Large intestine (tissue), 3 donors: ENCODE measurements around the gene RIPPLY2. TPM values are rescaled to one million over a fixed set of nuclear protein-coding genes. Genes with fewer than 3 reads are reported as not detected.

Source experiments
- DNase-seq, 2 donors: peaks; one replicate each; pipeline versions ENCODE4 v3.0.0 to v3.0.0-alpha.2; 2013
- H3K27ac ChIP-seq: one replicate; pipeline ENCODE4 v1.5.1; 2013; ENCODE audit warnings: low read length
- H3K27me3 ChIP-seq: 2 replicates; pipeline ENCODE4 v1.6.1; 2013; ENCODE audit warnings: low read length; ENCODE audit not compliant: control insufficient read depth, insufficient read depth
- H3K36me3 ChIP-seq: 2 replicates; pipeline ENCODE4 v1.6.1; 2013; ENCODE audit warnings: low read length; ENCODE audit not compliant: control insufficient read depth, insufficient read depth
- H3K4me1 ChIP-seq: one replicate; pipeline ENCODE4 v1.6.1; 2013; ENCODE audit warnings: low read length; ENCODE audit not compliant: control insufficient read depth, insufficient read depth
- H3K4me3 ChIP-seq: one replicate; pipeline ENCODE4 v1.5.1; 2013; ENCODE audit warnings: low read length
- H3K9me3 ChIP-seq: one replicate; pipeline ENCODE4 v1.6.1; 2013; ENCODE audit warnings: mild to moderate bottlenecking, low read depth, low read length, moderate library complexity; ENCODE audit not compliant: control insufficient read depth
- WGBS: methylation state at CpG from one replicate; pipeline ENCODE4 v1.1.5; 2013; ENCODE audit warnings: low lambda C conversion rate; ENCODE audit not compliant: insufficient coverage; 5-methylcytosine and 5-hydroxymethylcytosine counted together
- polyA plus RNA-seq: library from polyadenylated mRNA; unstranded; fragments of 120-200 nt; gene quantifications from one replicate; pipeline ENCODE4 v1.2.1, GENCODE V29; 2013

Gene RIPPLY2
- polyA plus RNA-seq, 1 donor, result 0.88 TPM

- DNase-seq, result no peak
- H3K27ac ChIP-seq, result no peak overlapping the region
- H3K9me3 ChIP-seq, result no peaks in the 10 kb centered on the region
- WGBS, result no CpG with 5 or more reads among the region's 2 CpGs
- no peaks in the 10 kb centered on the region for H3K36me3 ChIP-seq
- no peaks in the 10 kb centered on the region for H3K4me1 ChIP-seq
- no peaks in the 10 kb centered on the region for H3K27me3 ChIP-seq
- no peak overlapping the region for H3K4me3 ChIP-seq
Measured at GRCh38 chr6:83827050-83827449, 26.1 kb upstream of the RIPPLY2 start.

GRCh38 chr6:83838727-83839126 lies 14.4 kb upstream of the RIPPLY2 start:
- H3K27me3 ChIP-seq, result no peaks in the 10 kb centered on the region
- no peak overlapping the region for H3K4me3 ChIP-seq
- no peaks in the 10 kb centered on the region for H3K4me1 ChIP-seq
- DNase-seq, result no peak
- H3K36me3 ChIP-seq, result no peaks in the 10 kb centered on the region
- H3K27ac ChIP-seq, result no peak overlapping the region
- WGBS, result 89% methylated on average over 3 of the region's 6 CpGs
- no peaks in the 10 kb centered on the region for H3K9me3 ChIP-seq

- Histone ChIP-seq H3K9me3 (no peaks in the 10 kb centered on the region), H3K36me3 (no peaks in the 10 kb centered on the region), H3K4me1 (no peaks in the 10 kb centered on the region), H3K27me3 (no peaks in the 10 kb centered on the region), H3K27ac (no peak overlapping the region), H3K4me3 (no peak overlapping the region)
- no peak for DNase-seq
- WGBS, result 92% methylated on average over 2 of the region's 3 CpGs
Measured at GRCh38 chr6:83844170-83844569, 9.0 kb upstream of the RIPPLY2 start.

GRCh38 chr6:83846291-83846690 lies 6.9 kb upstream of the RIPPLY2 start:
- DNase-seq, result no peak
- WGBS, result no CpG with 5 or more reads among the region's 1 CpG
- no peak overlapping the region for H3K27ac ChIP-seq
- no peaks in the 10 kb centered on the region for H3K36me3 ChIP-seq
- H3K4me3 ChIP-seq, result no peak overlapping the region
- no peaks in the 10 kb centered on the region for H3K4me1 ChIP-seq
- peaks cover 8% of the 10 kb centered on the region for H3K27me3 ChIP-seq
- no peaks in the 10 kb centered on the region for H3K9me3 ChIP-seq

GRCh38 chr6:83847179-83847578 lies 6.0 kb upstream of the RIPPLY2 start:
- Histone ChIP-seq H3K36me3 (no peaks in the 10 kb centered on the region), H3K4me1 (no peaks in the 10 kb centered on the region), H3K27me3 (peaks cover 12% of the 10 kb centered on the region), H3K9me3 (no peaks in the 10 kb centered on the region), H3K27ac (no peak overlapping the region), H3K4me3 (no peak overlapping the region)
- no peak for DNase-seq

GRCh38 chr6:83849127-83849526 lies 4.0 kb upstream of the RIPPLY2 start:
- Histone ChIP-seq H3K4me1 (peaks cover 2% of the 10 kb centered on the region), H3K36me3 (no peaks in the 10 kb centered on the region), H3K27ac (no peak overlapping the region), H3K27me3 (peaks cover 31% of the 10 kb centered on the region), H3K4me3 (no peak overlapping the region), H3K9me3 (no peaks in the 10 kb centered on the region)
- WGBS, result 77% methylated on average over 2 of the region's 2 CpGs
- no peak for DNase-seq

- no peak overlapping the region for H3K27ac ChIP-seq
- no peaks in the 10 kb centered on the region for H3K36me3 ChIP-seq
- no peaks in the 10 kb centered on the region for H3K9me3 ChIP-seq
- DNase-seq, result no peak
- H3K27me3 ChIP-seq, result peaks cover 35% of the 10 kb centered on the region
- H3K4me1 ChIP-seq, result peaks cover 2% of the 10 kb centered on the region
- H3K4me3 ChIP-seq, result no peak overlapping the region
- WGBS, result 80% methylated on average over 1 of the region's 3 CpGs
Measured at GRCh38 chr6:83849610-83850009, 3.5 kb upstream of the RIPPLY2 start.

GRCh38 chr6:83852528-83853177 lies 507 bp upstream of the RIPPLY2 start:
- WGBS, result 20% methylated on average over 1 of the region's 16 CpGs
- H3K36me3 ChIP-seq, result no peaks in the 10 kb centered on the region
- peaks cover 47% of the 10 kb centered on the region for H3K27me3 ChIP-seq
- H3K9me3 ChIP-seq, result no peaks in the 10 kb centered on the region
- H3K27ac ChIP-seq, result no peak overlapping the region
- peaks cover 2% of the 10 kb centered on the region for H3K4me1 ChIP-seq
- peak overlapping the region; percentile 26 for H3K4me3 ChIP-seq
- no peak for DNase-seq

- H3K27me3 ChIP-seq, result peaks cover 47% of the 10 kb centered on the region
- H3K9me3 ChIP-seq, result no peaks in the 10 kb centered on the region
- WGBS, result 20% methylated on average over 1 of the region's 18 CpGs
- DNase-seq, result no peak
- no peaks in the 10 kb centered on the region for H3K36me3 ChIP-seq
- H3K4me3 ChIP-seq, result peak overlapping the region; percentile 17
- peaks cover 2% of the 10 kb centered on the region for H3K4me1 ChIP-seq
- no peak overlapping the region for H3K27ac ChIP-seq
Measured at GRCh38 chr6:83854001-83854501, 891 bp downstream of the RIPPLY2 start.

- WGBS, result 73% methylated on average over 3 of the region's 5 CpGs
- no peak overlapping the region for H3K27ac ChIP-seq
- H3K27me3 ChIP-seq, result peaks cover 47% of the 10 kb centered on the region
Measured at GRCh38 chr6:83854766-83855165, 1.6 kb downstream of the RIPPLY2 start.

More at GRCh38 chr6:83854766-83855165, 1.6 kb downstream of the RIPPLY2 start:
- Histone ChIP-seq H3K4me1 (peaks cover 2% of the 10 kb centered on the region), H3K9me3 (no peaks in the 10 kb centered on the region), H3K36me3 (no peaks in the 10 kb centered on the region), H3K4me3 (no peak overlapping the region)
- no peak for DNase-seq
